NCI-H1092 (cell line): ENCODE data around the gene TCF3.

Source experiments
- DNase-seq: peaks from one replicate; lab custom pipeline; 2025; lab: John Stamatoyannopoulos, UW

The TCF3 gene

DNA sequence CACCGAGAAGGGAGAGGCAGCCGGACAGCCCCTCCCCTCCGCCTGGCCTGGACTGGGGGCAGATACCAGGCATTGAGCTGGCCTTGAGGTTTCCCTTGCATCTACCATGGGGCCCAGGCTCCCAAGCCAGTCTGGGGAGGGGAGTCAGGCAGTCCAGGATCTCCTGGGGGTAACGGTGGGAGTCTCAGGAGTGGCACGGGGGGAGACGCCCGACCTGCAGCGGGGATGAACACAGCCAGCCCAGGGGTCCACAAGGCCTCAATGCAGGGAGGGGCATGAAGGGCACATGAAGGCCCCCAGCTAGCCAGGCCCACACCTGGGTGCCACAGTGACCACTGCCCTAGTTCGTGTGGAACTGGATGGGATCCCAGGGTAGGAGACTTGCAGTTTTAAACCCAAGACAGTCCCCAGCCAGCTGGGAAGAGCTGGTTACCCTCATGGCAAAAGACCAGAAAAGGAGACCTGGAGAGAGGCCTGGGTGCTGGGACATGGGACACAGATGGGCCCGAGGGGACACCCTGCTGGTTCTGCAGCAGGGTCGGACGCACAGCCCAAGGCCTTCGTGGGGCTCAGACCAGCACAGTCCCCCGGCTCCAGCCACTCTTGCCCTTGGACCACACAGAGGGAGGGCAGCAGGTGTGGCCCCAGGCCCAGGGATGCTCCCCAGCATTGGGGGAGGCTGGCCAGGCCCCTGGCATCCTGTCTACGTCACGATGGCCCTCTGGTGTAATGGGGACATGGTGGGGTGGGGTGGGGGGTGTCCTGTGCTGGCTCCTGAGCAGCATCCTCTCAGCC is 42.5 kb downstream of the TCF3 start:
- no peak for DNase-seq

DNA sequence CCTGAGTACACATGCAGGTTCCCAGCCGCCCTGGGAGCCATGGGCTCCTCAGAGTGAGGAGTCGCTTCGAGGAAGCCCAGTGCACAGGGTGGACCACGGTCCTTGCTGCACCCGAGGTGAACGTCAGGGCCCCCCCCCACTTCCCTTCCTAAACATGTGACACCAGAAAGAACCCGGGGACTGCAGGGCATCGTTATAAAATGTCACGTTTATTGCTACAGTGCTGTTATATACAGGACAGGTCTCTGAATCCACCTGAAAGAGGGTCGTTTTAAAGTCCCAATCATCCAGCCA is 43.4 kb downstream of the TCF3 start:
- no peak for DNase-seq

DNA sequence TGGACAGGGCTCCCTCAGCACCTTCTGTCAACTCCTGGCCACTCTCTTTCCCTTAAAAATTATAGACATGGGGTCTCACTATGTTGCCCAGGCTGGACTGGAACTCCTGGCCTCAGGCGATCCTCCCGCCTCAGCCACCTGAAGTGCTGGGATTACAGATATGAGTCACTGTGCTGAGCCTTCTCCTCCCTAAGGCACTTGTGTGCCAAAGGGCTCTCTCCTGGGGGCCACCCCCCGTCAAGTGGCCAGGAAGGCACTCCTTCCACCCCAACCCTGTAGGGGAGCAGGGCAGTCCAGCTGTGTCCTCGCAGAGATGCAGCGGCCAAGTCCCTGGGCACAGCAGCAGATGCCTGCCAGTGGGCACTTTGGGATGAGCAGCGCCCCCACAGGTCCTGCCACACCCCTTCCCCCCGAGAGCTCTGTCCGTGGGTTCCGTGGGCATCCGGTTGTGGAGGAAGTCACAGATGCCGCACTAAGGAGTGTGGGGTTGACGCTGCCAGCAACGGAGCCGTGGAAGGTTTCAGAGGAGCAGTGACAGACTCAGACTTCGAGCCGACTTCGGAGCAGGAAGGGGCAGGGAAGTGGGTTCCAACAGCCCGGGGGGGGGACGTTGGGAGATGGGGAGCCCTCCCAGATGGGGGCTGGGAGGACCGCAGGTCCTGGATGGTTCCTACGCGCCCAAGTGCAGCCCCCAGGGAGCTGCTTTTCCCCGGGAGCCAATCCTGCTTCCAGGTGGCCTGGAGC is 43.9 kb downstream of the TCF3 start:
- no peak for DNase-seq

DNA sequence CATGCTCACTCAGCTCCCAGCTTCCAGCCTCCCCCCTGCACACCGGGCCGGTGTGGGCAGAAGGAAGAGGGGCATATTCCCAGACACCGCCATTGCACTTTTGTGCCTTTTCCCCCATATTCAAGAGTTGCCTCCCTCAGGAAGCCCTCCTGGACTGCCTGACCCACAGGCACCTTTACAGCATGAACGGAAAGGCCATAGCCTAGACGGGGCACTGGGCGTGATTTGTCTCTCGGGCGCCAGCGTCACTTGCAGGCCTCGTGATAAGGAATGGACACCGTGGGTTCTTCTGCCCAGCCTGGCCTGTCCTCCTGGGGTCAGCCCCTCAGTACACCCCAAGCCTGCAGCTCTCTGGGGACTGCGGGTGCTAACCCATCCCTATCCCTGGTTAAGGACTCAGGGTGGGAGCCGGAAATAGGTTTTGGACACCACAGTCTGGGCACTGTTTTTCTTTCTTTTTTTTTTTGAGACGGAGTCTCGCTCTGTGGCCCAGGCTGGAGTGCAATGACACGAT is 46.2 kb downstream of the TCF3 start:
- DNase-seq, result no peak

DNA sequence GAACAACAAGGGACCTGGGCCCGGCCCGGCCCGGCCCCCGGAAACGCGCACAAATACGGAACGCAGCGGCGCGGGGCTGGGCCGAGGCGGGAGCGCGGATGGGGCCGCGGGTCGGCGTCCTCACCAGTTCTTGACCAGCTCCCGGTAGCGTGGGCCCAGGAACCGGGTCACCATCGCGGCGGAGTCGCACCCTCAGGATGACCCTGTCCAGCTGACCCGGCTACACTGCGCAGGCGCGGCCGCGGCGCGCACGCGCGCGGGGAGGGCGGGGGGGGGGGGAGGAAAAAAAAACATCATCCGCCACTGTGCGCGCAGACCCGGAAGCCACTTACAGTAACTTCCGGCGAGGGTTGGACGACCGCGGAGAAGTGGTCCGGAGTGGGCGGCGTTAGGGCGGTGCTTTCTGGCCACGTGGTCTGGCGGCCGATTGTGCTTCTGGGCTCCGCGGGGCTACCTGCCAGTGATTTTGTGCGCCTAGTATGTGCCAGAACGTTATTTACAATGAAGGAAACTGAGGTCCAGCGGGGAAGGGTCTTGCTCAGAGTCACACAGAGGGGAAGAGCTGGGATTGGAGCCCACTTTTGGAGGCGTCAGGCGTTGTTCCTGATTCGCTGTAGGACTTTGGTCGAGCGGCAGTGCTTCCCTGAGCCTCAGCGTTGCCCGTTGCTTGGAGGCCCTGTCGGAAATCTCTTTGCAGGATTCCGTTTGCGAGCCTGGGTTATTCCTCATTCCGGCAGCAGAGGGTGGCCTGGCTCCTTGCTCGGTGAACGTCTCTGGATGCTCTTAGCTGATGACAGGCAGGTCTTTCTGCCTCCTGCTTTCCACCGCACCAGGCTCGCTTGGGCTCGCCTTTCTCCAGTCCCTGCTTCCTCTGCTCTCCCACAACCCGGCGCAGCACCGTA is 46.9 kb downstream of the TCF3 start, which contains the start of gene UQCR11:
UQCR11 (minus strand) TSS at position 227 of the 902 bp plus-strand sequence; CDS start at position 174, 53 bp downstream.
- peak; percentile 90 for DNase-seq

DNA sequence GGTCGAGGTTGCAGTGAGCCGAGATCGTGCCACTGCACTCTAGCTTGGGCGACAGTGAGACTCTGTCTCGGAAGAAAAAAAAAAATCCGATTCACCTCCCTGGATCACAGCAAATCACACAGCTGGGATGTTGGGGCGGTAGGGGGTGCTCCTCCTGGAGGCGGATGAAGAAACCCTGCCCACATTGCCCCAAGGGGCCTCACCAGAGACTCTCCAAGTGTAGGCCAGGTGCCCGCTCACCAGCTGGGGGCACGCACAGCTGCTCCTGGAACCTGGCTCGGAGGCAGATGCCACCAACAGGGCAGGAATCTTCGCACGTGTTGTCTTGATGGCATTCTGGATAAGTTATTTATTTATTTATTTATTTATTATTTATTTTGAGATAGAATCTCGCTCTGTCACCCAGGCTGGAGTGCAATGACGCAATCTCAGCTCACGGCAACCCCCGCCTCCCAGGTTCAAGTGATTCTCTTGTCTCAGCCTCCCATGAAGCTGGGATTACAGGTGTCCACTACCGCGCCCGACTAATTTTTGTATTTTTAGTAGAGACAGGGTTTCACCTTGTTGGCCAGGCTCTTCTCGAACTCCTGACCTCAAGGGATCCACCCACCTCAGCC is 50.2 kb downstream of the TCF3 start:
- no peak for DNase-seq

DNA sequence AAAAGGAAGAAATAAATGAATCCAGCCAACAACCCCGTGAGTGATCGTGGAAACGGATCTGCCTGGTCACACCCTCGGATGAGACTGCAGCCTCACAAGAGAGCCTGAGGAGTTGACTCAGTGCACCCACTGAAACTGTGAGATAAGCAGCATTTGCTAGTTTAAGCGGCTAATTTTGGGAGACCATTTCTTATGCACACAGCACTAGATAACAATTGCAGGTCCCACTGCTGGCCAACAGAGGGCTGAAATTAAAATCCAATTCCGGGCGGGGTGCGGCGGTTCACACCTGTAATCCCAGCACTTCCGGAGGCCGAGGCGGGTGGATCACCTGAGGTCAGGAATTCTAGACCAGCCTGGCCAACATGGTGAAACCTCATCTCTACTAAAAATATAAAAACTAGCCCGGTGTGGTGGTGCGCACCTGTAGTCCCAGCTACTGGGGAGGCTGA is 50.8 kb downstream of the TCF3 start:
- no peak for DNase-seq

DNA sequence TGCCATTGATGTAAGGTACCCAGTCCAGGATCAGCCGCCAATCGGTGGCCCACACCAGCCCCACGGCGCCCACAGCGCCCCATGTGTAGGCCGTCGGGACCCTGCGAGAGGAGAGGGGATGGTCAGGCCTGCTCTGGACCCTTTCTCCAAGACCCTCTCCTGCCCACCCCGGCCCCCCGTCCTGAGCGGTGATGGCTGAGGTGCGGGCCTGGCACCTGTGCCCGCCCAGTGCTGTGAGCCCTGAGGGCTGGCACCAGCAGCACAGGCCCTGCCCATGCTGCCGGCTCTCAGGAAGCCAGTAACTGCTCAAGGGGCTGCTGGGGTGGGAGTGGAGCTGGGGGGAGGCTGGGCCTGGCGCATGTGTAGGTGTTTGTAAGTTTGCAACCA is 53.0 kb downstream of the TCF3 start:
- DNase-seq, result no peak

DNA sequence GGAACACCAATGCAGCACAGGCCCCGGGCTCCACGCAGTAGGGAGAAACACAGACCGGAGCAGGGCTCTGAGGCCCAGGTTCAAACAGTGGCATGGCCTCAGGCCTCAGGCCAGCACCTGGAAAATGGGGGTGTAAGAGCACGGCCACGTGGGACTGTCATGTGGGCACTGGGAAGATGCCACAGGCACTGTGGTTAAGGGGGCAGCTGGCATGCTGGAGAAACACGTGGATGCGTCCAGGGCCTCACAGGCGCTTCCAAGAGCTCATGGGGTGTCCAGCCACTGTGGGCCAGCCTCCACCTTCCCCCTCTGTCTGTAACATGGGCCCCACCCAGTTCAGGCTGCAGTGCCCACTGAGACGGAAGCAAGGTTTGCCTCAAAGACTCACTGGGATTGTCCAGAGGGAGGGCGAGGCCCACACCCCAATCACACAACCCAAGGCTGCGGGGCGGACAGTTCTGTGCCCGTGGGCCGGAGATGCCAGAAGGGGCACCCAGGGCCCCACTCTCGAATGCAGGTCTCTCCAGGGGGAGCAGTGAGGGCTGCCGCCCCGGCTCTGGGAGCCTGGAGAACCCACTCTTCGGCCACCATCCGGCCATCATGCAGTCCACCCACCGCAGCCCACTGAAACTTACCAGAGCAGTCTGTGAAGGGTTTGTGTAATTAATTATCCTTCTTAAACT is 53.5 kb downstream of the TCF3 start:
- no peak for DNase-seq

DNA sequence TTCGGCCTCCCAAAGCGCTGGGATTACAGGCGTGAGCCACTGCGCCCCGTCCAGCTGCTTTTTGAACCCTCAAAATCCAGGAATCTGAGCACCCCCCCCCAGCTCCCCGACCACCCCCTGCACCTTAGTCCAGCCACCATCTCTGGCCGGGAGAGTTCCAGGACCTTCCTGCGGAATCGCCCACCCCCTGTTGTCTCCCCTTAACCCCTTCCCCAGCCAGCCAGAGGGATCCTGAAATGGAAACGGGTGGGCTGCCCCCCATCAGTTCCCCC is 59.0 kb downstream of the TCF3 start:
- DNase-seq, result no peak

DNA sequence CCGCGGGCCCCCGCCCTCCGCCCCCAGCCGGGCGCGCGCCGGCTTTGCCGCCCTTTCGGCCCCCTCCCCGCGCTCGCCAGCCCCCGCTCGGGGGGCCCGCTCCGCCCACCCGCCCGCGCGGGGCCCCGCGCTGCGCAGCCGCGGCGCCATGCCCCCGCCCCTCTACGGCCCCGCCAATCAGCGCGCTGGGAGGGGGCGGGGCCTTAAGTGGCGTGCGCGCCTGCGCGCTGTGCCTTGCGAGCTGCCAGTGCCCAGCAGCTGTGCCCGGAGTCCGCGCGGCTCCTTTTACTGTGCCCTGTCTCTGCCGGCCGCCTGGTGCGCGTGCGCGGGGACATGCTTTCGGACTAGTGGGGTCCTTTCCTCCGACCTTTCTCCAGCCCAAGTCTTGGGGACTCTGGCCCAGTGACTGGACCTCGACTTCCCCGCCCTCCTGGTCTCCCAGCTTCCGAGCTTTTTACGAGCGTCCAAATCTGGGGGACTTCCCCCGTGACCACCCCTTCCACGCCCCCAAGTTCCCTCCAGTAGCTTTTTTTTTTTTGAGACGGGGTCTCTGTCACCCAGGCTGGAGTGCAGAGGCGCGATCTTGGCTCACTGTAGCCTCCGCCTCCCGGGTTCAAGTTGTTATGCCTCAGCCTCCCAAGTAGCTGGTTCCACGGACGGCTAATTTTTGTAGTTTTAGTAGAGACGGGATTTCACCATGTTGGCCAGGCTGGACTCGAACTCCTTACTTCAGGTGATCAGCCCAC is 59.5 kb downstream of the TCF3 start, which contains the start of gene MBD3:
MBD3 (minus strand) TSS at position 111 of the 746 bp plus-strand sequence. CDS start 234 bp downstream, outside the sequence.
- peak; percentile 93 for DNase-seq

DNA sequence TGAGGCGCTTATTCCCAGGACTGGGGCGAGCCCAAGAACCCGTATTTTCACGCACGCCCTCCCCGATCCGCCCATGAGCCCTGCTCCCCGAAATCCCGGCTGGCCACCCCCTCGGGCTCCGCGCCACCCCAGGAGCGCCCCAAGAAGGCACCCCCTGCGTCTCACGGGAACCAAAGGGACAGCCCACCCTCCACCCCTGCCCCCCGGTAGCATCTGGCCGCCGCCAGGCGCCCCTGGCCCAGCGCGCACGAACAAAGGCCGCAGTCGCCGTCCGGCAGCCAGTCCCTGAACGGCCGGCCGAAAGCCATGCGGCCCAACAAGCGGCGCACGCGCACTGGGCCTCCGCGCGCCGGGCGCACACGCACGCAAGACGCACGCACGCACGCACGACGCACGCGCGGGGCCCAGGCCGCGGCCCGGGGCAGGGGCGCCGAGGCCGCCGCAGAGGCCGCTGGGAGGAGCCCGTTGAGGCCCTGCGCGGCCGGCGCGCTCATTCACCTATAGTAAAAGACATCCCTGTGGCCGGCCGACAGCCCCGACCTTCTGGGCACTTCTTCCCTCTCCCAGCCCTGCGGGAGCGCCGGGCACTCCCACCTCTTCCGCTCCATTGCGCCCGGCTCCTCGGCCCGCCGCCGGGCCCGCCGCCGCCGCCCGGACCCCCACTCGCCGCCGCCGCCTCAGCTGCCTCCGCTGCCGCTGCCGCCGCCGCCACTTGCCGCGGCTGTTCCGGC is 60.2 kb downstream of the TCF3 start:
- DNase-seq, result peak; percentile 84

DNA sequence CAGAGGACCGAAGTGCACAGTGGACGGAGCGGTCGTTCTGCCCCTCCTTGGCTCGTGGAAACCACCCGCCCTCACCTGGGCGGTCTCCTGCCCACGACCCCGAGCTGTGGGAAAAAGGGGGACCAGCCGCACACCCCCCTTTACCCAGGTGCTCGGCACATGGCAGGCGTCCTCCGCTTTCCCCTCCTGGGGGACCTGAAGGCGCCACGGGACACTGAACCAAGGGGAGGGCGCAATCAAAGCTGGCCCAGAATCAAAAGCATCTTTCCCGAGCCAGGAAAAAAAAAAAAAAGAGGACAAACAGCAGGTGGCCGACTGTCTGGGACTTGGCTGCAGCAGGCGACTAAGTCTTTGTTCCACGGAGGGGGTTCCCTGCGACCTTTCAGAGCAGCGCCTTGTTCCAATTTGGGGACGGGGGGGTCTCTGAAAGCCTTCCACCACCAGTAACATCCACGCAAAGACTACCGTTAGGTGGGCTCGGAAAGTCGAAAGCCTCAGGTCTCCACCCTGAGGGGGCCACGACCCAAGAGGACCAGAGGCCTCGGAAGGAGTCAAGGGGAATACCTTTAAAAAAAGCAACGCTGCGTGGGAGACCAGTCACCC is 60.9 kb downstream of the TCF3 start:
- DNase-seq, result peak; percentile 51

DNA sequence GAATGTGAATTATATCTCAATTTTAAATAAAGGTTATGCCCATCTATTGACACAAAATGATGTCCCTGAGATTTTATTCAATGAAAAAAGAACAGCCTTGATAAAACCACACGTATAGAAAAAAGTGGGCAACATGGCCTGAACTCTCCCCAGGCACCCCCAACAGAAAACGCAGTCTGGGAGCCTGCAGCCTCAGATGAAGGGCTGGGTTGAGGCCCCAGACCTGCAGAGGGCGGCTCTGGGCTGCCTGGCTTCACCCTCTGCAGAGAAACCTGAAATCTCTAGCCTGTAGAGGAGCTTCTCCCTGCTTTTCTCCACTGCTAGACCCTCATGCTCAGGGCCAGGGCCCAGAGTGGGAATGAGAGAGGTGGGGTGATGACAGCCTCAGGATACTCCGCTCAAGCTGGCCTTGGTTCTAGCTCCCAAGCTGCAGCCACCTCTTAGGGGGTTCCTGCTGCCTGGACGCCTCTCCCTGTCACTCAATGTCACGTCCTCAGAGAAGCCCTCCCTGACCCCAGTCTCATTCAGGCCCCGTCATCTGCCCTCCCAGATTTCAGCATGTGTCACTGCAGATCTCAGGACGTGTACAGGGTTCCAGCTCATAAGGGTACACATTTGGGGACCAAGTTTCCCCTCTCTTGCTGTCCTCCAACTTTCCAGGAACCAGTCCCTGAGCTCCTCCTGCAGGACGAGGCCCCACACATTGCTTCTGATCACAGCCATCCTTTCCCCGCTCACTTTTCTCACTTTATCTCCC is 61.6 kb downstream of the TCF3 start:
- DNase-seq, result no peak

DNA sequence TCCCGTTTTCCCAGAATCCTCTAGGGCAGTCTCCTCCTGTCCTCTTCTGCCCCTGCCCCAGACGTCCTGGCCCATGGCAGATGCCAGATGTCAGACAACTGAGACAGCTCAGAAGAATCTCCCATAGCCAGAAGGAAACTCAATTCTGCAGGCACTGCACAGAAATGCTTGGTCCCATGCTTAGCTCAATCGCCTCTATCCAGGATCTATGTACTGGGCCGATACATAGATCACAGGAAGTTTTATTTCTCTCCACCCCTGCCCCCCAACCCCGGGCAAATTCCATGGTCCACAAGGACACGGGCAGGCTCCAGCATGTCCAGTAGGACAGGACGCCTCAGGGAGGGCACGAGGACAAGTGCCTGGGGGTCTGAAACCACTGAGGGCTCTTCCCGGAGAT is 64.5 kb downstream of the TCF3 start:
- DNase-seq, result no peak

DNA sequence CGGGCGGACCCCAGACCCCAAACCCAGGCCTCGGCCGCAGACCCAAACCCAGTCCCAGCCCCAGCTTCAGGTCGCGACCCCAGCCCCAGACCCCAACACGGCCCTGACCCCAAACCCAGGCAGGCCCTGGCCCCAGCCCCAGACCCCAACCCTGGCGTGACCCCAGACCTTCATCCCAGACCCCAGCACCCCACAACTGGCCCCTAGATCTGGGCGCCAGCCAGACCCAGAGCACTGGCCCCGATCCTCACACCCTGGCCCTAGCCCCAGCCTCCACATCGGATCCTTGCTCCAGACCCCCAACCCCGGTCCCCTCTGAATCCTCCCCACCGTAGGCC is 67.2 kb downstream of the TCF3 start:
- no peak for DNase-seq

DNA sequence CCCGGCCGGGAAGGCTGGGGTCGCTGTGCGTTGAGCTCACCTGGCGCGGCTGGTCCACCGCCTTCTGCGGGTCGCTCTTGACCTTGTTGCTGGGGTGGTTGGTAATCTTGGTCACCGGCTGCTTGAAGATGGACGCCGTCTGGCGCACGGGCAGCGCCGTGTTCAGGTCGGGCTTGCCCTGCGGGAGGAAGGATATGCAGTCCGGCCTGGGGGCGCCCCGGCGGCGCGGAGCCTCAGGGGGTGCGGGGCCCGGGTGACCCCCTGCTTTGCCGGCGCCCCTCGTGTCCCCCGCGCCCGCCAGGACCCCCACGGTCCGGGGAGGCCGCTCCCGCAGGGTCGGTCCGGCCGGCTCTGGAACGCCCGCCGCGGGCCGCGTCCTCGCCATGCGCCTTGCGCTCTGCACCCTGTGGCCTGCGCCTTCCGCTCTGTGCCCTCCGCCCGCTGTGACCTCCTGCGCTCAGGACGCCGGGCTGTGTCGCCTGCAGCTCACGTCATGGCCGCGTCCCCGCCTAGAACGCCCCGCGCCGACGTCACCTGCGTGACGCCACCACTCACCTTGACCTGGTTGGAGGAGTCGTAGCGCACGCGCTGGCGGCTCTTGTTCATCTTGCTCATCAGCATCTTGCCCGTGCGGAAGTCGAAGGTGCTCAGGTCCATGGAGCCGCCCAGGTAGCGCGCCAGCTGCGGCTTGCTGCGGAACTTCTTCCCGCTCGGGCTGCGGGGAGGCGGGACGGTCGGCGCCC is 67.7 kb downstream of the TCF3 start:
- no peak for DNase-seq

DNA sequence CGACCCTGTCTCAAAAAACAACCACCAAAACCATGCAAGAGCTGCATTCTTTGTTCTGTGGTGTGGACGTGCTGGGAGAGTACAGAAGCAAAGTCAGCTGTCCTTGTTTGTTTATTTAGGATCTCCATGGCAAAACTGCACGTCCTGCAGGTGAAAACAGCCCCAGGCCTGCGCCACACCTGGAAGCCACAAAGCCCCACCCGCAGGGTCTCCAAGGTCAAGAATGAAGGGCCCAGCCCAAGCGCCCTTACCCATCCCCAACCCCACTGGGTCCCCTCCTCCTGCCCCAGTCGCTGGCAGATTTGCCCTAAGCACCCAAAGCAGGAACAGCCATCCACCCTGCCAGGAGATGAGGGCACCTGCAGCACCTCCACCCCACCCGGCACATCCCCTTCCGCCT is 70.2 kb downstream of the TCF3 start:
- no peak for DNase-seq
